Endothelial cell (in vitro differentiated cells): ENCODE results near the gene KPNB1. TPM values are rescaled to one million over a fixed set of nuclear protein-coding genes. Genes with fewer than 3 reads are reported as not detected.

Source experiments
- DNase-seq: peaks from one replicate; pipeline ENCODE4 v3.0.0; 2021; ENCODE audit warnings: low spot score
- H3K27ac Mint-ChIP-seq: one replicate; pipeline ENCODE4 v1.8.0; 2021; ENCODE audit warnings: mixed read lengths, inconsistent platforms; ENCODE audit not compliant: unreplicated experiment
- H3K27me3 Mint-ChIP-seq: one replicate; pipeline ENCODE4 v1.8.0; 2021; ENCODE audit warnings: mild to moderate bottlenecking, moderate library complexity, mixed read lengths, inconsistent platforms; ENCODE audit not compliant: unreplicated experiment
- H3K36me3 Mint-ChIP-seq: one replicate; pipeline ENCODE4 v1.8.0; 2021; ENCODE audit warnings: mild to moderate bottlenecking, low read depth, mixed read lengths, inconsistent platforms; ENCODE audit not compliant: unreplicated experiment
- H3K4me1 Mint-ChIP-seq: one replicate; pipeline ENCODE4 v1.8.0; 2021; ENCODE audit warnings: mild to moderate bottlenecking, mixed read lengths, inconsistent platforms; ENCODE audit not compliant: unreplicated experiment
- H3K4me3 Mint-ChIP-seq: one replicate; pipeline ENCODE4 v1.8.0; 2021; ENCODE audit warnings: mild to moderate bottlenecking, mixed read lengths, inconsistent platforms; ENCODE audit not compliant: unreplicated experiment
- H3K9me3 Mint-ChIP-seq: one replicate; pipeline ENCODE4 v1.8.0; 2021; ENCODE audit warnings: mixed read lengths, inconsistent platforms; ENCODE audit not compliant: unreplicated experiment
- total RNA-seq: library from RNA; stranded (reverse); fragmentation: NEBNext Ultra II Directional; extraction: Animal tissue kit (Norgen Biotek cat#: 25700); gene quantifications from one replicate; pipeline ENCODE4 v1.2.1, GENCODE V29; 2021; ENCODE audit not compliant: unreplicated experiment
- TF ChIP-seq, protein P1 (sequence below): fragments of 200-600 bp; sonication (generic); IDR thresholded peaks from one replicate; pipeline ENCODE4 v1.5.0; 2021; ENCODE audit warnings: antibody characterized with exemption; ENCODE audit not compliant: unreplicated experiment

Gene KPNB1
- total RNA-seq, 1 donor from 2014 or later = 376 TPM

DNA sequence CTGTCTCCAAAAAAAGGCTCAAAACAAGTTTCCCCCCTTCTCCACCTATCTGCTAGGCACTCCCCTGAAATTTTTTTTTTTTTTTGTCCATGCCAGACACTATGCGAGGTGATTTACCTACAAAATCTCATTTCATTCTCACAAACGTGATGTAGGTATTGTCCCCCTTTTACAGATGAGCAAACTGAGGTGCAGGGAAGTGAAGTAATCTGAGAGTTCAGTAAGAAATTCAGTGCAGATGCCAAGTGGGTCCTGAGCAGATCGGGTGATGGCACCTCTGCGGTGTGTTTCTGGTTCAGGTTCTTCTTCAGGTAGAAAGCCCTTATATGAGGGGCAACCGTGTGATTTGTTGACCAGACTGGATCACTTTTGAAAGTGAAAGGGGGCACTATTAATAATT, 54.0 kb downstream of the KPNB1 start:
- Mint-ChIP-seq H3K27ac (peak overlapping the region; percentile 72), H3K36me3 (peaks cover 45% of the 10 kb centered on the region), H3K4me1 (peaks cover 19% of the 10 kb centered on the region), H3K27me3 (peaks cover 12% of the 10 kb centered on the region), H3K9me3 (no peaks in the 10 kb centered on the region), H3K4me3 (peak overlapping the region; percentile 65)
- DNase-seq = no peak
- TF ChIP-seq, protein P1, sequence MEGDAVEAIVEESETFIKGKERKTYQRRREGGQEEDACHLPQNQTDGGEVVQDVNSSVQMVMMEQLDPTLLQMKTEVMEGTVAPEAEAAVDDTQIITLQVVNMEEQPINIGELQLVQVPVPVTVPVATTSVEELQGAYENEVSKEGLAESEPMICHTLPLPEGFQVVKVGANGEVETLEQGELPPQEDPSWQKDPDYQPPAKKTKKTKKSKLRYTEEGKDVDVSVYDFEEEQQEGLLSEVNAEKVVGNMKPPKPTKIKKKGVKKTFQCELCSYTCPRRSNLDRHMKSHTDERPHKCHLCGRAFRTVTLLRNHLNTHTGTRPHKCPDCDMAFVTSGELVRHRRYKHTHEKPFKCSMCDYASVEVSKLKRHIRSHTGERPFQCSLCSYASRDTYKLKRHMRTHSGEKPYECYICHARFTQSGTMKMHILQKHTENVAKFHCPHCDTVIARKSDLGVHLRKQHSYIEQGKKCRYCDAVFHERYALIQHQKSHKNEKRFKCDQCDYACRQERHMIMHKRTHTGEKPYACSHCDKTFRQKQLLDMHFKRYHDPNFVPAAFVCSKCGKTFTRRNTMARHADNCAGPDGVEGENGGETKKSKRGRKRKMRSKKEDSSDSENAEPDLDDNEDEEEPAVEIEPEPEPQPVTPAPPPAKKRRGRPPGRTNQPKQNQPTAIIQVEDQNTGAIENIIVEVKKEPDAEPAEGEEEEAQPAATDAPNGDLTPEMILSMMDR = no peak

DNA sequence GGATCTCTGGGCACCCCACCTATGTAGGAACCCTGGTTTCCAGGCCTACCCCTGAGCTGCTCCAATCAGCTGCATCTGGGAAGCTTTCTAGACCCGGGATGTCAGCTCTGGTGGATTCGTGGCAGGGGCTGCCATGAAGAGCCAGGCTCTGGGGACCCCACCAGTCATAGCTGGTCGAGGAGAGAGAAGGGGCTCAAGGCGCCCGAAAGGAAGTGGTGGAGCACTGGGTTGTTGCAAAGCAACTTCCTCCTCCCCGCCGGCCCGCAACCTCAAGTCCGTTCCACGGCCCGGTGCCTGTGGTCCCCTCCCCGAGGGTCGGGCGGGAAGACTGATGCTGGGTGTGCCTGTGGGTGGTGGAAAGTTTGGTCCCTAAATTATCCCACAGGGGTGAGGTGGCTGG, 54.4 kb downstream of the KPNB1 start:
- TF ChIP-seq, protein P1 = no peak
- no peak for DNase-seq
- Mint-ChIP-seq H3K27ac (no peak overlapping the region), H3K9me3 (no peaks in the 10 kb centered on the region), H3K4me3 (no peak overlapping the region), H3K4me1 (peaks cover 19% of the 10 kb centered on the region), H3K36me3 (peaks cover 43% of the 10 kb centered on the region), H3K27me3 (peaks cover 8% of the 10 kb centered on the region)

DNA sequence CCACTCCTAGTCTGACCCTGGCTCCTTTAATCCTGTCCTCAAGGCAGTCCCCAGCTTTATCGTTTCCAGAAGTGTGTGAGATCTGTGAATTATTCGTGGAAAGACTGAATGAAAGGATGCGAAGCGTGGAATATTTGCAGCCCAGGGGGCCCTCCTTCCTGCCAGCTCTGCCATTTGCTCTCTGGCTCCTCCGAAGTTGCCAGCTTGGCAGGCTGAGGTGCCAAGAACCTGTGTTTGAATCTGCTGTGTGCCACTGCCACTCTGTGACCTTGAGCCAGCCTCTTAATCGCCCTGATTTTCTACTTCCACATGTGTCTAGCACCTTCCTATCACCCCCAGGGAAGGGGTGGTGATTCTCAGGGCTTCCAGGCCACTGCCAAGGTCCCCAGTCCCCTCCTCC, 55.0 kb downstream of the KPNB1 start:
- no peaks in the 10 kb centered on the region for H3K9me3 Mint-ChIP-seq
- H3K4me1 Mint-ChIP-seq = peaks cover 19% of the 10 kb centered on the region
- DNase-seq = no peak
- TF ChIP-seq, protein P1 = no peak
- H3K27ac Mint-ChIP-seq = no peak overlapping the region
- H3K36me3 Mint-ChIP-seq = peaks cover 43% of the 10 kb centered on the region
- peaks cover 11% of the 10 kb centered on the region for H3K27me3 Mint-ChIP-seq
- H3K4me3 Mint-ChIP-seq = peak overlapping the region; percentile 10

DNA sequence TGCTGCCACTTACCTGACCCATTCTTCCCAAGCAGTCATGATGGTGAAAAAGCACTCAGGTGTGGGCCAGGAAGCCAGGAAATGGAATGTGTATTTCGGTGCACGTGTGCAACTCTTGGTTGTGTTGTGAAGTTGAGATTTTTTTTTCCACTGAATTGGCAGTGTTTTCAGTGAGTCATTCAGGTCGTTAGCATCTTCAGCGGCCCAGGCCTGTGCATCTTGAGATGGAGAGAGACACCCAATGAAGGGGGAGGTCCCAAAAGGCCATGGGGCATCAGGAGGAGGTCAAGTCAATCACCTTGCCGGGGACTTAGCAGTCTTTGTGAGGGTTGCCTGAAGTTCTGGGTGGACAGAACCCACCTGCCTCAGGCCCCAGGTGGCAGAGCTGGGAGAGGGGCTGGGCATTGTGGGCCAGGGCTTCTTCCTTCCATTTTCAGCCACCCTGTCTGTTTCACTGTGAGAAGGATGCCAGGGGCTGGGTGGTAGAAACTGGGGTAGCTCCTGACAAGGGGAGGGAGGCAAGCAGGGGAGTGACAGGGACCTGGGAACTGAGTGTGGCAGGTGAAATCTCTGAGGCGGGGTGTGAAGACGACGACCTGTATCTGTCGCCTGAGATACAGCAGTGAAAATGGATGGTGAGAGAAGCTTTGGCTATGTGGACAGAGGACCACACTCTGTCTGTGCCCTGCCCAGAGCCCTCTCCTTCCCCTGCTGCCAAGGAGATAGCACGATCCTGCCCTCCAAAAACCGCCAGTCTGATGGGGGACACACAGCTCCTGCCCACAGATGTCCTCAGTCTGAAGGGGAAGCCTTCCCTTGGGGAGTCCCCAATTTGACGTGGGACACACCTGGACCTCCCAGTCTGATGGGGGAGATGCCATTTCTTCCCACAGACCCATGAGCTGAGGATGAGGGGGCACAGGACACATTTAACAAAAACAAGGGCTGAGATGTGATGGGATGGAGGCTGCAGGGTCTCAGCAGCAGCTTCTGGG, 56.1 kb downstream of the KPNB1 start:
- H3K36me3 Mint-ChIP-seq = peaks cover 50% of the 10 kb centered on the region
- peaks cover 19% of the 10 kb centered on the region for H3K4me1 Mint-ChIP-seq
- peaks cover 13% of the 10 kb centered on the region for H3K27me3 Mint-ChIP-seq
- no peaks in the 10 kb centered on the region for H3K9me3 Mint-ChIP-seq
- DNase-seq = no peak
- no peak overlapping the region for H3K27ac Mint-ChIP-seq
- H3K4me3 Mint-ChIP-seq = no peak overlapping the region
- TF ChIP-seq, protein P1 = no peak
